NAMALWA (cell line): ENCODE results near the gene AQP3.
A peak's percentile ranks its signal among the peaks of the same experiment; 100 is the strongest.
"Not testable (repeated sequence)": the region's sequence is repeated elsewhere in the genome, so short reads cannot be mapped to it uniquely, and the experiment has no call there.

Source experiments
- DNase-seq: peaks from one replicate; pipeline ENCODE4 v3.0.0-alpha.2; 2015; ENCODE audit warnings: low spot score

AQP3 gene

DNA sequence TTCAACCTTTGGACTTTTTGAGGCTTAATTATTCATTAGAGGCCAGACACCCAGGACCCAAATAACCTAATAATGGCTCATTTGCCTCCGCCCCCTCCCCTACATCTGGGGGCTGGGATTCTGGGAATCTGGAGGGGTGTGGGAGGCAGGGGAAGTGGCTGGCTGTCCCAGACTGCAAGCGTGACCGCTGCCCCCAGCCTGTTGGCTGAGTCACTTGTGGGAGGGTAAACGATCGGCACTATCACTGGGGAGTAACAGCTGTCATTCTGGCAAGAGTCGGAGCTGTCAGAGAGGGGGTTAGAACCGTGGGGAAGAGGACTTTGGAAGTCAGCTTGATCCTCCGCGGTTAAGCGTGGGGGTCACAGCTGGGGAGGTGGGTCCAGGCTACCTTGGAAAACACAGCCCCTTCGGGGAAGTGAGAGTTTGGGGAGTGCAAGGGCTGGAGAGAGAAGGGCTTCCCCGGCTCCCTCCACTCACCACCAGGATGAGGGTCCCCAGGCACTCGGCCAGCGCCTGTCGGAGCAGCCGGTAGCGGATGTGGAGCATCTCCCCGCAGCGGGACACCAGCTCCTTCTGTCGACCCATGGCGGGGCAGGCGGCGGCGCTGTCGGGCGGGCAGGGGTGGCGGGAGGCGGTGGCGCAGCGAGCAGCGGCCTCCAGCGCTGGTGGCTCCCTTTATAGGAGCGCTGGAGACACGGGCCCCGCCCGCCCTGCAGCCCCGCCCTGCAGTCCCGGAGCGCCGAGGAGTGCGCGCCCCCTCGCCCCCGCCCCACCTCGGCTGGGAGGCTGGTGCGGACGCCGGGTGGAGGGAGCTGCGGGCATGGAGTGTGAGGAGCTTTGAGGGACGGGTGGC lies at the start of gene AQP3:
Gene AQP3, minus strand, starts transcription at position 648 of the 853 bp plus-strand sequence. Its CDS starts 63 bp downstream, at position 585.
- DNase-seq, result peak; percentile 59

GRCh38 chr9:33493819-33494218 lies 46.4 kb upstream of the AQP3 start:
- not testable (repeated sequence) for DNase-seq

DNA sequence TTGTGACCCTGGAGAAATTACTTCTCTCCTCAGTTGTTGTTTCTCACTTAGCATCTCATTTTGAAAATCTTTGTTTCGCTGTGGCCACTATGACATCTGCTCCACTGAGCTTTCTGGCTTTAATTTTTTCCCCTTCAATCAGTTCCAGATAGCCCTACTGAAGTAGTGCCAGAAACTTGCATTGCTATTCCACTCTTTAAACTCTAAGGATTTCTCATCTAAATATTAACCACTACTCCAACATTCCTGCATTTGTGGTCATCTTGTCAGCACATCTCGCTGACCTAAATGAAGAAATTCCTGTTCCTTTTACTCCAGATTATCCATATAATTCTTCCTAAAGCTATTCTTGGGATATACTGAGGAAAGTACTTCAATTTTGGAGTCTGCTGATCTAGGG lies 41.7 kb upstream of the AQP3 start:
- DNase-seq, result no peak

DNA sequence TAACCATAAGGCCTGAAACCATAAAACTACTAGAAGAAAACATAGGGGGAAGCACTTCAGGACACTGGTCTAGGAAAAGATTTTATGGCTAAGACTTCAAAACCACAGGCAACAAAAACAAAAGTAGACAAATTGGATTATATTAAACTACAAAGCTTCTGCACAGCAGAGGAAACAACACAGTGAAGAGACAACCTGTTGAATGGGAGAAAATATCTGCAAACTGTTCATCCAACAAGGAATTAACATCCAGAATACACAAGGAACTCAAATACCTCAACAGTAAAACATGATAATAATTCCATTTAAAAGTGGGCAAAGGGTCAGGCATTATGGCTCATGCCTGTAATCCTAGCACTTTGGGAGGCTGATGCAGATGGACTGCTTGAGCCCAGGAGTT lies 37.9 kb upstream of the AQP3 start:
- DNase-seq, result not testable (repeated sequence)

DNA sequence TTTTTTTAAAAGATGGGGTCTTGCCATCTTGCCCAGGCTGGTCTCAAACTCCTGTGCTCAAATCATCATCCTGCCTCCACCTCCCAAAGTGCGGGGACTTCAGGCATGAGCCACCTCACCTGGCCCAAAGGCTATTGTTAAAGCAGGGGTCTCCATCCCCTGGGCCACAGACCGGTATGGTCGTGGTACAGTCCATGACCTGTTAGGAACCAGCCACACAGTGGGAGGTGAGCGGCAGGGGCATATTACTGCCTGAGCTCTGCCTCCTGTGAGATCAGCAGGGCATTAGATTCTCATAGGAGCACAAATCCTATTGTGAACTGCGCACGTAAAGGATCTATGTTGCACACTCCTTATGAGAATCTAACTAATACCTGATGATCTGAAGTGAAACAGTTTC lies 33.6 kb upstream of the AQP3 start:
- DNase-seq, result no peak

- DNase-seq, result no peak
Observed at GRCh38 chr9:33480106-33480505, 32.7 kb upstream of the AQP3 start.

- DNase-seq, result no peak
Observed at GRCh38 chr9:33476503-33476902, 29.1 kb upstream of the AQP3 start.

GRCh38 chr9:33475357-33475756 lies 28.0 kb upstream of the AQP3 start:
- DNase-seq, result no peak

- DNase-seq, result peak; percentile 100
Observed at GRCh38 chr9:33473643-33474352, 26.4 kb upstream of the AQP3 start, which contains the start of gene NOL6. Gene NOL6 (minus strand): TSS chr9:33473924. CDS start chr9:33473842, 82 bp downstream.

DNA sequence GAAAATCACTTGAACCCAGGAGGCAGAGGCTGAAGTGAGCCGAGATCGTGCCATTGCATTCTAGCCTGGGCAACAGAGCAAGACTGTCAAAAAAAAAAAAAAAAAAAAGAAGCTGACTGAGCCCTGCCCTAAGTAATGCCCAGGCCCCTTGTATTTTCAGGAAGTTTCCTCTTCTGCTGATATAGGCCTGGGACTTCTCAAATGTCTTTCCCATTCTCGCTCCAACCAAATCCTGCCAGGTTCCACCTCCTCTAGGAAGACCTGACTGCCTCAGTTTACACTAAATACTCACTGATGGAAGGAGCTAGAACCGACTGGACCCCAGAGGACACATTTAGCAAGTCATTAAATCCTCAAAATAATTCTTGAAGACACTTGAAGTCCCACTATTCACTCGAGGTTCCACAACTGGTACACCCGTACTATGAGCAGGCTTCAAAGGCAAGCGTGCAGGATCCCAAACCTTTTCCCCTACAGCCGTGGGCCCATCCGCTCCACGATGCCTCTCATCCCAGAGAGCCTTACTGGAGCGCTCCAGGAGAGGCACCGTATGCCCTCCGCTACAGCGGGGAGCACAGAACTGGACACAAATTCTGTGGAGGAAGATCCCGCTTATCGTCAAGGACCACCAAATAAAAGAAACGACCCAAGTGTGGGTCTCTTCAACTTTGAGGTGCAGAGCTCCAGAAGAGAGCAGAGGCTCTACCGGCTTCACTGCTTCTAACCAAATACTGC lies 25.7 kb upstream of the AQP3 start:
- DNase-seq, result no peak

GRCh38 chr9:33472171-33472880 lies 24.9 kb upstream of the AQP3 start:
- DNase-seq, result no peak

- no peak for DNase-seq
Observed at GRCh38 chr9:33471361-33471760, 24.0 kb upstream of the AQP3 start.

- DNase-seq, result no peak
Observed at GRCh38 chr9:33469891-33470290, 22.5 kb upstream of the AQP3 start.

- no peak for DNase-seq
Observed at GRCh38 chr9:33468797-33469621, 21.6 kb upstream of the AQP3 start.

GRCh38 chr9:33468215-33468730 lies 20.9 kb upstream of the AQP3 start:
- no peak for DNase-seq

DNA sequence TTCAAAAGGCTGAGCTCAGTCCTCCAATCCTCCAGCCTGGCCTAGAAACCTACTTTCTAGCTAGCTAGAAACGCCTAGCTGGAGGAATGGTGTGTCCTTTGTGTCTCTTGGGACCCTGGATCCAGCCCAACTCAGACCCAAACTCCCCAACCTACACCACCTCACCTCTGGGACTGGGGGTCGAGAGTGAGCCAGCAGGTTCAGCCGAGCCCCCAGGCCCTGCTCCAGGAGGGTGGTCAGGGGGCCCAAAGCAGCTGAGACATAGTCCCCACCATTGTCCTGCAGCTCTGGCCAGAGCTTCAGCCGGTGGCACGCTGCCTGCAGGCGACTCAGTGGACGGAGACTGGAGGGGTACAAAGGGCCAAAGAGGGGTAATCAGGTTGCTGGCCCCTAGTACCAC lies 20.1 kb upstream of the AQP3 start:
- no peak for DNase-seq

- peak; percentile 58 for DNase-seq
Observed at GRCh38 chr9:33466565-33467495, 19.4 kb upstream of the AQP3 start.

GRCh38 chr9:33465596-33466564 lies 18.5 kb upstream of the AQP3 start:
- no peak for DNase-seq
